PFSK-1 (cell line): ENCODE data around the gene TMPRSS5.

Source experiments
- FOXP2 ChIP-seq: optimal IDR thresholded peaks from 2 replicates; pipeline ENCODE3; 2011; ENCODE audit warnings: borderline replicate concordance, control low read depth, inconsistent platforms; ENCODE audit not compliant: insufficient read depth; ENCODE audit errors: extremely low read length, extremely low read depth
- POLR2AphosphoS5 ChIP-seq: IDR thresholded peaks from 2 replicates; pipeline ENCODE4 v1.6.1; 2012; ENCODE audit warnings: low read depth, mild to moderate bottlenecking, control low read depth, low read length, moderate library complexity
- REST ChIP-seq, 2 experiments: IDR thresholded peaks; 2 replicates each; pipeline versions ENCODE4 v1.6.1 to v1.8.0; 2011 to 2012; ENCODE audit warnings: low read depth in 2 of 2, low read length in 2 of 2, control low read depth in 1 of 2, inconsistent platforms in 1 of 2, mild to moderate bottlenecking in 1 of 2, moderate library complexity in 1 of 2; ENCODE audit not compliant: insufficient read depth in 1 of 2
- SIN3A ChIP-seq: IDR thresholded peaks from 2 replicates; pipeline ENCODE4 v1.6.1; 2012; ENCODE audit warnings: mild to moderate bottlenecking, low read length, moderate library complexity, borderline replicate concordance; ENCODE audit not compliant: insufficient read depth
- TAF1 ChIP-seq: IDR thresholded peaks from 2 replicates; pipeline ENCODE4 v1.6.1; 2012; ENCODE audit warnings: low read length, control low read depth, borderline replicate concordance; ENCODE audit not compliant: insufficient read depth

Gene TMPRSS5

DNA sequence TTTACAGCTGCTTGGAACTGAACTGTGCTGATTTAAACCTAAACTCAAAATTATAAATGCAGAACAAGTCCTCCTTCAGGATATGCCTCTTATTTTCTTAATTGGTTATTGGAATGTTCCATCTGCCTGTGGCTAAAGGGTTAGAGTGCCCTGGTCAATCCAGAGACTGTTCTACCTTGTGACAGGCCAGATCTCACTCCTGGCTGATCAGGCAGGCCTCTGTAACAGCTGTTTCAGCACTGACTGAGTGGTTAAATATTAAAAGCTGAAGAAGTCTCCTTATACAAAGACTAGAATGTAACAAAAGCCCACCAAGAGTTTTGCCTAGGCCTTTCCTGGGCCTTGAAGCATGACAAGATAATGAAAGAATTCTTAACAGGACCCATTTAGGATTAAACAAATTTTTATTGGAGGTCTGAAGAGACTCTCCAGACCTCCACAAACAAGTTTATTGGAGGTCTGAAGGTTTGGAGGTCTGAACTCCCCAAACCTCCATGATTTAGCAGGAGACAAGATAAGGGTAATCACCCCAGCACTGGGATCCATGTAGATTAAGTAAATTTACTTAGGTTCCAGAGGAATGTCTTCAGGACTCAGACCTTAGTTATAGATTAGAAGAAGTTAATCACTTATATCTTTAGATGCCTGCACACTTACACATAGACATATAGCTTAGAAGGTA lies 35.8 kb downstream of the TMPRSS5 start:
- TF ChIP-seq FOXP2 = no peak
- TF ChIP-seq SIN3A = no peak
- TF ChIP-seq TAF1 = no peak
- no peak for TF ChIP-seq POLR2AphosphoS5
- no peak for TF ChIP-seq REST (IDR thresholded peaks at IDR 0.05; ENCODE audit: insufficient read depth in 1 of 2, low read depth in 2 of 2, low read length in 2 of 2)

GRCh38 chr11:113668255-113668654 lies 37.9 kb downstream of the TMPRSS5 start:
- TF ChIP-seq TAF1 (no peak), FOXP2 (no peak), SIN3A (no peak), REST (IDR thresholded peaks at IDR 0.05; ENCODE audit: insufficient read depth in 1 of 2, low read depth in 2 of 2, low read length in 2 of 2) (no peak), POLR2AphosphoS5 (no peak)

- TF ChIP-seq FOXP2 (no peak), SIN3A (no peak), TAF1 (no peak), POLR2AphosphoS5 (no peak), REST (IDR thresholded peaks at IDR 0.05; ENCODE audit: insufficient read depth in 1 of 2, low read depth in 2 of 2, low read length in 2 of 2) (no peak)
Measured at GRCh38 chr11:113667801-113668200, 38.3 kb downstream of the TMPRSS5 start.

DNA sequence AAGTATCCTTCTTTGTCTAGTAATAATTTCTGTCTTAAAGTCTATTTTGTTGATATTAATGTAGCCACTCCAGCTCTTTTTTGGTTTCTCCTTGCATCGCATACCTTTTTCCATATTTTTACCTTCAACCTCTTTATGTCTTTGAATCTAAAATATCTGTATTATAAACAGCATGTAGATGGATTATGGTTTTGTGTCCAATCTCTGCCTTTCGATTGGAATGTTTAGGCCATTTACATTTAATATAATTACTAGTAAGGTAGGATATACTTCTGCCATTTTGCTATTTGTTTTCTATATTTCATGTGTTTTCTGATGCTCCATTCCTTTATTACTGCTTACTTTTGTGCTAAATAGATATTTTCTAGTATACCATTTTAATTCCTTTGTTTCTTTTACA lies 39.5 kb downstream of the TMPRSS5 start:
- TF ChIP-seq FOXP2 (no peak), REST (IDR thresholded peaks at IDR 0.05; ENCODE audit: insufficient read depth in 1 of 2, low read depth in 2 of 2, low read length in 2 of 2) (no peak), TAF1 (no peak), SIN3A (no peak), POLR2AphosphoS5 (no peak)

GRCh38 chr11:113664981-113665710 lies 41.0 kb downstream of the TMPRSS5 start:
- TF ChIP-seq REST (IDR thresholded peaks at IDR 0.05; ENCODE audit: insufficient read depth in 1 of 2, low read depth in 2 of 2, low read length in 2 of 2) (no peak), TAF1 (no peak)
